GM21447 (cell line): ENCODE results near the gene NT5C.
"Not testable (repeated sequence)": the region's sequence is repeated elsewhere in the genome, so short reads cannot be mapped to it uniquely, and the experiment has no call there.

ENCODE experiments used
- ATAC-seq: cut with Tn5 transposase; IDR thresholded peaks from one replicate; pipeline ENCODE4 v1.9.1; 2021; ENCODE audit not compliant: unreplicated experiment

Gene NT5C

DNA sequence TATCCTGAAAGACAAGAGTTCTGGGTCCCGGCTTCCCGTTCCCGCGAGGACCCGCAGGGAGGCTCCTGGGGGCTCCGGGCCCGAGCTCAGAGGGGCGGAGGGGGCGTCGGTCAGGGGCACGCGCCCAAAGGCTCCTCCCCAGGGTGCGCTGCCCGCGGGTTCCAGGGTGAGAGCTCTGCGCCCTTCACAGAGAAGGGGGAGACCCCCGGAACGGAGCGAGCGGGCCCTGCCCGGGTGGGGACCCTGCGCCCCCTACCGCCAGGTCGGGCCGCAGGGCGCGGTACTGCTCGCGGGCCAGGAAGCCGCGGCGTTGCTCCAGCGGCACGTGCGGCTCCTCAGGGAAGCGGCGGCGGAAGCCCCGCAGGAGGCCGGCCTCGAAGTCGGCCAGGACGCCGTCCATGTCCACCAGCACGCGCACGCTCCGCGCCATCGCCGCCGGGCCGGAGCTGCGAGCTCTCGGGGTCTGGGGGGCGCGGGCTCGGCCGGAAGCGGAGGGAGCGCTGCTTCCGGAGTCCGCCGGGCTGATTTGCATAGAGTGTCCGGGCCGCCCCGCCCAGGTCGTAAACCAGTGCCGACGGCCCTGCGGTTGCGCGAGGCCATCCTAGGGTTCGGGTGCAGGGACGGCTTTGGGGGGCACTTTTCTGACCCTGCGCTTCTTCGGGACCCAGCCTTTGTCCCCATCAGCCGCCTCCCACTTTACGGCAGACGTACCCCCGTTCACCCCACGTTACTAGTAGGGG, at the start of gene NT5C:
TSS of gene NT5C (minus strand) at position 465 of the 740 bp plus-strand sequence. CDS start at position 430, 35 bp downstream.
- peak; percentile 82 for ATAC-seq

DNA sequence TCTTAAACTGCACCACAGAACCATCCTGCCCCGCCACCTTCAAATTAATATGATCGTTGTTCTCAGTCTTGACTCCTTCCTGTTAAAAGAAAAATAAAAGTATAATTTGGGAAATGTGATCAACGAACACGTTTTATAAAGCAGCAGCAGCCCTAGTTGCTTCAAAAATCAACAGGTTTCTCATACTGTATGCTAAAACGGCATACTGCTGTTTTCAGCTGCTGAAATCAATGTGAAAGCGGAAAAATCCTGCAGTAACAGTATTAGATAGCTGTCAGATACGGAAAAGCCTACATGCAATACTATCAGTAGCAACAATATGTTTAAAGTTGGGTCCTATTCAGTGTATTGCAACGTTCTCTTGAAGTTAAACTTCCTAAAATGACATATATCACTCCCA, 49.6 kb upstream of the NT5C start:
- no peak for ATAC-seq

DNA sequence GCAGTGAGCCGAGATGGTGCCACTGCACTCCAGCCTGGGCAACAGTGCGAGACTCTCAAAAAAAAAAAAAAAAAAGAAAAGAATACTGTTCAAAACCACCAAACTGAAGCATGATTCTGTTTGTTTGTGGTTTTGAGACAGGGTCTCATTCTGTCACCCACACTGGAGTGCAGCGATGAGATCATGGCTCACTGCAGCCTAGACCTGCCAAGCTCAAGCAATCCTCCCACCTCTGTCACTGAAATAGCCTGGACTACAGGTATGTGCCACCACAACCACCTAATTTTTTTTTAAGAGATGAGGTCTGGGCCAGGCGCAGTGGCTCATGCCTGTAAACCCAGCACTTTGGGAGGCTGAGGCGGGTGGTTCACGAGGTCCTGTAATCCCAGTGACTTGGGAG, 46.9 kb upstream of the NT5C start:
- ATAC-seq, result no peak

DNA sequence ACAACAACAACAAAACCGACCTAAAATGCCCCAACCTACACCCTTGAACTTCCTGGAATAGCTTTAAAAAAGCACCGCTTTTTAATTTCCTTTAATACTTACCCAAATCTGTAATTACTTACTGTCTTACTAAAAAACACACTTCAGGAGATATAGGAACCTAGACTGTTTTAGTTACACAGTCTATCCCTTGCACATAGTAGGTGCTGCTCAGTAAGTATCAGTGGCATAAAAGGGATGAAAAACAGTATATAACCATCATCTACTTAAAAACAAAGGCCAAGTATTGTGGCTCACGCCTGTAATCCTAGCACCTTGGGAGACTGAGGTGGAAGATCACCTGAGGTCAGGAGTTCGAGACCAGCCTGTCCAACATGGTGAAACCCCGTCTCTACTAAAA, 45.1 kb upstream of the NT5C start:
- no peak for ATAC-seq

DNA sequence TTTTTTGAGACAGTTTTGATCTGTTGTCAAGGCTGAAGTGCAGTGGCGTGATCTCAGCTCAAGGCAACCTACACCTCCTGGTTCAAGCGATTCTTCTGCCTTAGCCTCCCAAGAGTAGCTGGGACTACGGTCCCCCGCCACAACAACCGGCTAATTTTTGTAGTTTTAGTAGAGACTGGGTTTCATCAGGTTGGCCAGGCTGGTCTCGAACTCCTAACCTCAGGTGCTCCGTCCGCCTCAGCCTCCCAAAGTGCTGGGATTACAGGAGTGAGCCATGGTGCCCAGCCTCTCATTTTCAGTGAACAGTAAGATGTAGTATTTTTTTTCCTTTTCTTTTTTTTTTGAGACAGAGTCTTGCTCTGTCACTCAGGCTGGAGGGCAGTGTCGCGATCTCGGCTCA, 43.5 kb upstream of the NT5C start:
- ATAC-seq, result no peak

DNA sequence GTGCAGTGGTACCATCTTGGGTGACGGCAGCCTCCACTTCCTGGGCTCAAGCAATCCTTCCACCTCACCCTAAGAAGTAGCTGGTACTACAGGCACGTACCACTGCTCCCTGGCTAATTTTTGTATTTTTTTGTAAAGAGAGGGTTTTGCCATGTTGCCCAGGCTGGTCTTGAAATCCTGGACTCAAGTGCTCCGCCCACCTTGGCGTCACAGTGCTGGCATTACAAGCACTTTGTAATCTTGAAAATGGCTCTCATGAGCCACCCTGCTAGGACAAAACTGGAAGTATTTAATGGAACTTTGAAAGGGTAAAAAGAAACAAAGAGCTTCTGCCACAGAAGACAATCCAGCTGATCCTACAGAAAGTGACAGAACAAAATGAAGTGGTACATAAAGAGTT, 42.0 kb upstream of the NT5C start:
- no peak for ATAC-seq

DNA sequence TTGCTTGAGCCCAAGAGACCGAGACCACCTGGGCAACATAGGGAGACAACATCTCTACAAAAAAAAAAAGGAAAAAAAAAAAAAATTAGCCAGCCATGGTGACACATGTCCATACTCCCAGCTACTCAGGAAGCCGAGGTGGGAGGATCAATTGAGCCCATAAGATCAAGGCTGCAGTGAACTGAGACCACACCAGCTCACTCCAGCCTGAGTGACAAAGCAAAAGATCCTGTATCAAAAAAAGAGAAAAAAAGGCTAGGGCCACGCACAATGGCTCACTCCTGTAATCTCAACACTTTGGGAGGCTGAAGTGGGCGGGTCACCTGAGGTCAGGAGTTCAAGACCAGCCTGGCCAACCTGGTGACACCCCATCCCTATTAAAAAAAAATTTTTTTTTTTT, 37.5 kb upstream of the NT5C start:
- ATAC-seq, result no peak

DNA sequence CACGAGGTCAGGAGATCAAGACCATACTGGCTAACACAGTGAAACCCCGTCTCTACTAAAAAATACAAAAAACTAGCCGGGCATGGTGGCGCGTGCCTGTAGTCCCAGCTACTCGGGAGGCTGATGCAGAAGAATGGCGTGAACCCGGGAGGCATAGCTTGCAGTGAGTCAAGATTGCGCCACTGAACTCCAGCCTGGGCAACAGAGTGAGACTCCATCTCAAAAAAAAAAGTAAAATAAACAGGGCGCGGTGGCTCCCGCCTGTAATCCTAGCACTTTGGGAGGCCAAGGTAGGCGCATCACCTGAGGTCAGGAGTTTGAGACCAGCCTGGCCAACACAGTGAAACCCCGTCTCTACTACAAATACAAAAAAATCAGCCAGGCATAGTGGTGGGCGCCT, 33.1 kb upstream of the NT5C start:
- not testable (repeated sequence) for ATAC-seq

DNA sequence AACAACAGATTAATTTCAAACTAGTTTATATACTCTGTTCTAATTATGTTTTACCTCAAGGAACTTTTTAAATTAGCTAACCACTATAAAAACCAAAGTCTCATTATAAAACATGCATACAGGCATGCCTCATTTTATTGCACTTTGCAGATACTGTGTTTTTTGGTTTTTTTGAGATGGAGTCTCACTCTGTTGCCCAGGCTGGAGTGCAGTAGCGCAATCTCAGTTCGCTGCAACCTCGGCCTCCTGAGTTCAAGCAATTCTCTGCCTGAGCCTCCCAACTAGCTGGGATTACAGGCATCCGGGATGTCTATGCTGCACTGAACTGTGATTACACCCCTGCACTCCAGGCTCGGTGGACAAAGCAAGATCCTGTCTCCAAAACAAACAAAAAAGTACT, 31.5 kb upstream of the NT5C start:
- no peak for ATAC-seq

DNA sequence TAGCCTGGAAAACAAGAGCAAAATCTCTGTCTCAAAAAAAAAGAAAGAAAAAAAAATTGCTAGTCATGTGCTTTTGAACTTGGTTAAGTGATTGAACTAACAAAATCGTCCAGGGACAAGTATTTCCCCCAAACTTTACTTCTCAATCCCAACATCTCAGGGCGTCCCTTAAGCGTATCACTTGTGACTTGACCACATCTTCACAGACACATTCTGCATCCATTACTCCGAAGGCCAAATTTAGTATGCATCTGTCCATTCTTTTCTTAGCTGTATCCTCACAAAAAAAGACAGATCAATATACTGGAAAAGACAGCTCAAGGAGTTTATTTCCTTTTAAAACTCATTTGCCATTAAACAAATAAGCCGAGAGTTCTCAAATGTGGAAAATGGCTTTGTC, 28.7 kb upstream of the NT5C start:
- no peak for ATAC-seq

DNA sequence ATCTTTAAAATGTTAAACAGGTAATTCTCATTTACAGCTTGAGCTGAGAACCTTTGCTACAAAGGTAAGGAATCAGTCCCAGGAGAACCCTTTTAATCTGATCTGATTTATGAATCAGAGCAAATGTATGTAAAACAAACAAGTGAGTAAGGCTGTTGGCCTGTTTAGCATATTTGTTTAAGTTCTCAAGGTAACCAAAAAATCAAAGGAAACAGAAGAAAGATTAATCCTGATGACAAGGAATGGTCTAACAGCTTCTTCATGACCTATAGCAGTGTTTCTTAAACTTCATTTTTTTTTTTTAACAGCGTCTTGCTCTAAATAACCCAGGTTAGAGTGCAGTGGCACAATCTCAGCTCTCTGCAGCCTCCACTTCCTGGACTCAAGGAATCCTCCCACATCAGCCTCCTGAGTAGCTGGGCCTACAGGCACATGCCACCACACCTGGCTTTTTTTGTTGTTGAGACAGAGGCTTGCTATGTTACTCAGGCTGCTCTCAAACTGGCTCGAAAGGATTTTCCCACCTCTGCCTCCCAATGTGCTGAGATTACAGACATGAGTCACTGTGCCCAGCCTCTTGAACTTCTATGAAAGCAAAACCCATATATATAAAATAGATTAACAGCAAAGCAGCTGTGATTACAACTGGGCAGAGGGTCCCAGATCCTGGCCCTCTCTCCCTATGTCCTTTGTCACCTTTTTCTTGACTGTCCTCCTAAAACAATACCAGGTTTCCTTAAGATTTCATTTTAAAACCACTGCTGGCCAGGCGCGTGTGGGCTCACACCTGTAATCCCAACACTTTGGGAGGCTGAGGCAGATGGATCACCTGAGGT, 27.9 kb upstream of the NT5C start:
- ATAC-seq, result no peak

DNA sequence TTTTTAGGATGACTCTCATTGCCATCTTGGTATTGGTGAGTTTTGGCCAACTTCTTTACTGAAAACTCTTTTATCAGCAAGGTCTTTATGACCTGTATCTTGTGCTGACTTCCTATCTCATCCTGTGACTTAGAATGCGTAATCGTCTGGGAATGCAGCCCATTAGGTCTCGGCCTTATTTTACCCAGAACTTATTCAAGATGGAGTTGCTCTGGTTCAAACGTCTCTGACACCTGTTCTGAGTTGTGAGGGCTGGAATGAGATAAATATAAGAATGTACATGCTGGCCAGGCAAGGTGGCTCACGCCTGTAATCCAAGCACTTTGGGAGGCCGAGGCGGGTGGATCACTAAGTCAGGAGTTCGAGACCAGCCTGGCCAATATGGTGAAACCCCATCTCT, 26.9 kb upstream of the NT5C start:
- not testable (repeated sequence) for ATAC-seq

DNA sequence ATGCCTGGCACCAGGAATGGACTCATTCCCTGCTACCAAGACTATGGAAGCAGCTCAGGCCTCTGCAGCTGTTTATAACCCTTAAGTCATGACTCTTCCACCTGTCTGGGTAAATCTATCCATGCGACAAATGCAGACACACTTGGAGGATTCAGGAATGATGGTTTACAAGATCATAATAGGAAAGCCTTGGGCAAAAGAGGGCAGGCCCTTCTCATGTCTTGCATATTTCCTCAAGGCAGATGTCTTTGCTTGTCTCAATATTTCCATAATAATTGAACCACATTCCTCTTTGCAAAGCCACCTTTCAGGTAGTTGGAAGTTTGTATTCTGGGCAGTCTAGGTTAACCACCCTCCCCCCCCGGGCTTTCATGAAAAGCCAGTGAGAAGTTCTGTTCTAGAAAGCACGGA, 23.7 kb upstream of the NT5C start:
- no peak for ATAC-seq

DNA sequence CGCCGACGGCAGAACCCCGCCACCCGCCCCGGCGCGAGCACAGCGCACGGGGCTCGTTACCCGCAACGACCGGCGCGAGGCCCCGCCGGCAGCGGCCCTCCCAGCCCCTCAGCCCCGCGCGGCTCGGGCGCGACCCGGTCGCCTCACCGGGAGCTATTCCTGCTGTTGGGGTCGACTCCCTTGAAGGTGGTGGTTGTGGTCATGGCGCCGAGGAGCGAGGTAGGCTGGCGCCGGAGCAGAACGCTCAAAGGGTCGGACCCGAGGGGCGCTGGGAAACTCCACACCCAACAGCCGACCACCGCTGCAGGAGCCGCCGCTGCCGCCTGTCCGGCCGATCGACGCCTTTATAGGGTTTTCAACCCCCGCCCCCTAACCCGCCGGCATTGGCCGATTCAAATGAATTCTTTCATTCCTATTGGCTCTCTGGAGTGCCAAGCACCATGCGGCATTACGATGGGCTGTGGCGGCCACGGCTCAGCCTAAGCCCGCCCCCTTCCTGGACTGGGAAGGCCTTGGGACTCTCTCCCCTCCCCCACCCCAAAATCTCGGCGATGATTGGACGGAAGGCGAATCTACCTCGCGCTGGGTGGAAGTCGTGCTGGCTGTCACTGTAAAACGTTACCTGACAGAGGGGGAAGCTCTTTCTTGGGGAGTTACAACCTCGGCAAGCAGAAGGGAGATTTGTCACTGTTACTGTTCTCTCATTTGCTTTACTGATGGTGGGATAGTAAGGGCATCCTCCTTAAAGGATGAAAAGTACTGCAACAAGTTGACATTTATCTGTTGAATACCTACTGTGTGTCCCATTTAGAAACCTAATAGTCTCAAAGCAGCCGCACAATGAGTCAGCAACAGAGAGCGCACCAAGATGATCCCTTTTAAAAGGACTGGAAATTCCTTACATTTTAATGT, 22.9 kb upstream of the NT5C start, which contains the start of gene JPT1:
TSS of gene JPT1 (minus strand) at position 318 of the 912 bp plus-strand sequence. CDS start at position 203, 115 bp downstream.
- ATAC-seq, result peak; percentile 92

DNA sequence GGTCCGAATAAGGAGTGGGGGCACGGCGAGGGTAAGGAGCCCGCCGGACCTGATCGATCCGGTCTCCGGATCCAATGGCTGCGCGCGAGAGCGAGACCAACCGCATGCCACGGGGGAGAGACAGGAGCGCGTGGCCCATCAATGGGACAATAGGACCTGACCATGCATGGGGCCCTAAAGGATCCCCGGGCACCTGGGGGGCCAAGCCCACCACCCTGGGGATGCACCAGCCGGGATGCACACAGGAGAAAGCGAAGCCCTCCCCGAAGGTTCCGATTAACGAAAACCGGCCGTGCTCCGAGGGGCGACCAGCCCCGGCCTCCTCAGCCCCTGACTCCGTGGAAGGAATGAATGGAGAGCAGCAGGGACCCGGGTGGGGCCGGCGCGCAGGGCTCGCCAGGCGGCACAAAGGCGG, 22.2 kb upstream of the NT5C start:
- ATAC-seq, result peak; percentile 13

DNA sequence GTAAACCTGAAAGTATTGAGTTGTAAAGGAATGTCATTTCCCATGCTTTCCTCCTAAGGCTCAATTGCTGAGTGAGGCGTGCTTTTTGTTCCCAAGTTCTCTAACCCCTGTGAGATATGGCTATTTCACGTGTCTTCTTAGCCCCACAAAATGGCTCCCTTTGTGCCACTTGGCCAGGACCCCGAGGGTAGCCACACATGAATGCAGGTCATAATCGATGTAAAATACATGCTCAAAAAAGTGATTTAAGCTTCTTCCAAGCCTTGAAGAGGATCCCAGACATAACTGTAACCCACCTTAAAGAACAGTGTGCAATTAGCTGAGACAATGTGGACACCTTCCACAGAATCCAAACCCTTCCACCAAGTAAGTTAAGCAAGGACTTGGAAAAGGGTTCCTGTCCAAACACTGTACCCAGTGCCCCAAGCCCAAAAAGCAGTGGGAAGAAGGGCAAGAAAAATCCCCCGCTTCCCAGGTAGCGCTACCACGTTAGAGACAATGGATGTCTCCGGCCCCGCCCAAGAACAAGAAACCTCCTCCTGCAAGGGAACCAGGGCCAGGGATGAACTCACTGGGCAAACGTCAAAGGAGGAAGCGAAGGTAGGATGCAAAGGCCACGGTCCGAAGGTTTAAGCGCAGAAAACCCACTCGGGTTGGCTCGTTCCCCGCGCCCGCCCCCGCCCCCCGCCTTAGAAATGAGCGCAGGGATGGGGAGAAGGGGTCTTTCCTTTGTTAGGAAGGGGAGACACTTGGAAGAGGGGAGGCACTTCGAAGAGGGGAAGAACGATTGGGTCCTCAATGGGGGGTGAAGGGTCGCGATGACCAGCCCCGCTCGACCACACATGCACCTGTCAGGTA, 21.6 kb upstream of the NT5C start:
- ATAC-seq, result peak; percentile 12

DNA sequence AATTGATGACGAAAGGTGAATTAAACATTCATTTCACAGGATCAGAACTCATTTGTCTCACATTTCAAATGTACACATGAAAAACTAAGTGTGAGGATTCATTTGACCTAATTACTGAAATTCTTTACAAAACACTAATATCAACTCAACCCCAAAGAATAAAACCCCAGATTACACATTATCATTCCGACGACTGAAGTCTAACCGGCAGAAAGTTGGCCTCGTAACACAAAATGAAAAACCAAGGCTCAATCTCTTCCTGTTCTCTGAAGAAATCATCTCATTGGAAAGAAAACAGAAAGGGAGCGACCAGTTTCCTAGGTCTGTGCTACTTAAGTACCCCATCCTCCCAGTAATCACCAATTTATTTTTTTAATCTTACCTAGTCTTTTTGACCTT, 21.0 kb upstream of the NT5C start:
- no peak for ATAC-seq

DNA sequence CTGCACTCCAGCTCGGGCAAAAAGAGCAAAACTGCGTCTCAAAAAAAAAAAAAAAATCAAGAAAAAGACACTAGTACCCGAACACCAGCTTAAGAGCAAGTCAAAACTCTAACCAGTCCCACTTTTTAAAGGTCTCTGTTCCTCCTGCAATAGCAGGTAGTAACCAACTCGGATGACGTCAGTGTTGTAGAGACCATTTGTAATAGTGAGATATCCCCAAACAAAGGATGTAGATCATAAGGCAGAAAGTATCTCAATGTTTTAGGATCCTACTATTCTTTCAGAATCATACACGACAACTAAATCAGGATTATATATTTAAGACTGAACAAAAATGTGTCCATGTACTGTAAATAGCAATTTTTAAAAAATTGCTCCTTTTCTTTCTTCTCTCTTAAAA, 20.4 kb upstream of the NT5C start:
- no peak for ATAC-seq

DNA sequence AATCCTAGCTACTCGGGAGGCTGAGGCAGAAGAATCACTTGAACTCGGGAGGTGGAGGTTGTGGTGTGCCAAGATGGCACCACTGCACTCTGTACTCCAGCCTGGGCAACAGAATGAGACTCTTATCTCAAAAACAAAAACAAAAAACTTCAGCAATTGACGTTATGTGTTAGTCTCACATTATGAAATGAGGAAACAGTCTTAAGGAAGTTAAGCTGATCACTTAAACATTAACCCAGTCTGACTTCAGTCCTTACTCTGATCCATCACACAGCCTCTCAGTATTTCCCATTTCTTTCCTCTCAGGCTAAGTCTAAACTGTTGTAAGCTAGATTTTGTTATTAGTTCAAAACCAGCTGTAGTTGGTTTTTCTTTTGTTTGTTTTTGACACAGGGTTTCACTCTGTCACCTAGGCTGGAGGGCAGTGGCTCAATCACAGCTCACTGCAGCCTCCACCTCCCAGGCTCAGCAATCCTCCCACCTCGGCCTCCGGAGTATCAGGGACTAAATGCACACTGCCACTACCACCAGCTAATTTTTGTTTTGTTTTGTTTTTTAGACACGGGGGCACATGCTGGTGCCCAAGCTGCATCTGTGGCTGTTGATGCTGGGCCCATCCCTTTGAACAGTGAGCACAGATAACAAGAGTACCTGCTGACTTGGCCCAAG, 16.5 kb upstream of the NT5C start:
- no peak for ATAC-seq

DNA sequence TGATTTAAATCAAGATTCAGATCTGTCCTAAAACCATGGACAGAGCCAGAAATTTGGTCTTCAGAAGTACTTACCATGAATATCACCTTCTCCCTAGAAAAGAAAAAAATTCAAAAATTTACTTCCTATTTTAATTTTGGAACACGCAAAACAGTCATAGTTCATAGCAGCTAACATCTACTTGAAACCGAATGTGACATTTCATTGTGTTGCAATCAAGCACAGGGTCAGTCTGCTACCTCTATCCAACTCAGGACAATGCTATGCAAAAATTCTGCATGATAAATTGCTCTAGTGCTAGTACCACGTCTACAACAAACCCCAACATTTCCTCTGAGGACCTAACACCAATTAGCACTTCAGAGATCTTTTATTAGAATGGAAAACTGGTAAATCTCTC, 15.1 kb upstream of the NT5C start:
- no peak for ATAC-seq
